Activated T-helper 17 cell treated with anti-CD3 and anti-CD28 coated beads, Interleukin-2, amount 50 U/mL, for 72 hours (primary cell): ENCODE results near the gene RASGRF2. TPM values are rescaled to one million over a fixed set of nuclear protein-coding genes. Genes with fewer than 3 reads are reported as not detected.

Source experiments
- ATAC-seq: fragments of 150-1000 bp; cut with Tn5 transposase; replicated peaks from 2 replicates; pipeline ENCODE4 v1.10.0; 2021; ENCODE audit warnings: mild to moderate bottlenecking, moderate library complexity
- H3K27ac Mint-ChIP-seq: one replicate; pipeline ENCODE4 v1.8.0; 2022; ENCODE audit warnings: mixed read lengths
- H3K27me3 Mint-ChIP-seq: one replicate; pipeline ENCODE4 v1.8.0; 2022; ENCODE audit warnings: mixed read lengths
- H3K36me3 Mint-ChIP-seq: one replicate; pipeline ENCODE4 v1.8.0; 2022; ENCODE audit warnings: low read depth, mild to moderate bottlenecking, mixed read lengths
- H3K4me1 Mint-ChIP-seq: one replicate; pipeline ENCODE4 v1.8.0; 2022; ENCODE audit warnings: mixed read lengths
- H3K4me3 Mint-ChIP-seq: one replicate; pipeline ENCODE4 v1.8.0; 2022; ENCODE audit warnings: mild to moderate bottlenecking, mixed read lengths
- H3K9me3 Mint-ChIP-seq: one replicate; pipeline ENCODE4 v1.8.0; 2022; ENCODE audit warnings: mixed read lengths
- total RNA-seq, 2 donors: library from RNA; stranded (reverse); gene quantifications; one replicate each; pipeline ENCODE4 v1.2.3, GENCODE V29; 2022

RASGRF2 gene
- total RNA-seq, 2 donors from 2014 or later, result 6.8 to 7.6 TPM

DNA sequence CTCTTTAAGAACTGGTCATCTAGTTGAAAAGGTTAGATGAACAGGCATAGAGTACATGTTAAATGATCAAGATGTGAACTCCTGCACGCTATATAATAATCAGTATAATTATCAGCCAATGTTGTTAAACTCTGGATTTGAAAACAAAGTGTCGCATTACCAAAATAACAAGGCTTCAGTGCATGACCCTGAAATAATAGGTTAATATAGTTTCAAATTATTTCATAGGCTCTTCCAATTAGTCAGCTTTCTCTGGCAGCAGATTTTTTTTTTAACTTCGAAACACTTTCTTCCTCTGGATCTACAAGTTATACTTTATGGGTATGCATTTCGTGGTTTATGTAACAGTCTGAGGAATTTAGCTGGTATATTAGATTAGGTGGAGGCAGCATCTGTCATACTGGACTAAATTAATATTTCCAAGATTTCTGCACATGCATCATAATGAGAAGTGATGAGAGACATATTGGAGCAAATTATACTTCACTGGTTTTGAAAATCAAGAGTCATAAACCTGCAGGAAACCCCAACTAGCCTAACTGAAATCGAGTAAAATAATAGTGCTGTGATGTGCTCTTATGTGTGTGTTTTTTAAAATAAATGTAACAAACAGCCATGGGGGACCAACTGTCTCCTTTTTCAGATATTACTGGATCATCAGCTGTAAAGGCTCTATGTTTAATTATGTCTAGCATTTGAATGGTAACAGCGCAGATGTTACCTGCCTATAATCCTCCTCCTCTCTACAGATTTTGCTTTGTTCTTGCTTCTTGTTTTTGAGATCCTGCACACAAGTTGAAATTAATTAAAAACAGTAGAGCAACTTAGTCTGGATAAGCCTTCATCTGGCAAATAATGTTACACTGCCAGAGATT, 187.1 kb downstream of the RASGRF2 start:
- H3K27me3 Mint-ChIP-seq, result no peaks in the 10 kb centered on the region
- H3K4me1 Mint-ChIP-seq, result peaks cover 11% of the 10 kb centered on the region
- H3K27ac Mint-ChIP-seq, result peak overlapping the region; percentile 62
- ATAC-seq, result no peak
- peak overlapping the region; percentile 64 for H3K4me3 Mint-ChIP-seq
- peaks cover 5% of the 10 kb centered on the region for H3K36me3 Mint-ChIP-seq
- no peaks in the 10 kb centered on the region for H3K9me3 Mint-ChIP-seq

DNA sequence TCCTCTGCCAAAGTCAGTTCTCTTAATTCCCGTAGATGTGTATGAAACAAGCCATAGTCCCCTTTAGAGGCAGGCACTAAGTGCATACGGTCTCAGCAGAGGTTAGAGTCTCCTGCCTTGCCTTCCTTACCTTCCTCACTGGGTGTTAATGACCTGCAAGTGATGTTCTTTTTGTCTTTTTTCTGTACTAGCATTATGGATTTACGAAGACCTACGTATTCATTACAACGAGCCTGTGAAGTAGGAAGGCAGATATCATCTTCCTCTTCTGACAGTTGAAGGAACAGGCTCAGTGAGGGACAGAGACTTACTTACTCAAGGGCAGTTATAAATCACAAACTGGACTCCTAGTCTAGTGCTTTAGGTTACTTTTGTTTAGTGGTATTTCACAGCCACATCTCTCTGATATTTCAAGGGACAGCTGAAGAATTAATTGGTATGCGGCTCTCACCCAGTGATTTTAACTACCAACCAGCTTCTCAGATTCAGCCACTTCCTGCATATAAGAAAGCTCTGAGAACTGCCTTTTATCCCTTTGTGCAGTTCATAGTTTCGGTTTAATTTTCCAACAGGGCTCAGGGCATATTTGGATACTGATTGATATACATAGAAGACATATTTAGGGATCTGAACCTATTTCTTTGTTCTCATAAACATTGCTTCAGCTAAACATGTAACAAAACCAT, 187.9 kb downstream of the RASGRF2 start:
- Mint-ChIP-seq H3K27me3 (no peaks in the 10 kb centered on the region), H3K27ac (peak overlapping the region; percentile 62), H3K4me1 (peaks cover 11% of the 10 kb centered on the region), H3K4me3 (peak overlapping the region; percentile 64), H3K9me3 (peaks cover 2% of the 10 kb centered on the region), H3K36me3 (peaks cover 5% of the 10 kb centered on the region)
- peak; percentile 26 for ATAC-seq

DNA sequence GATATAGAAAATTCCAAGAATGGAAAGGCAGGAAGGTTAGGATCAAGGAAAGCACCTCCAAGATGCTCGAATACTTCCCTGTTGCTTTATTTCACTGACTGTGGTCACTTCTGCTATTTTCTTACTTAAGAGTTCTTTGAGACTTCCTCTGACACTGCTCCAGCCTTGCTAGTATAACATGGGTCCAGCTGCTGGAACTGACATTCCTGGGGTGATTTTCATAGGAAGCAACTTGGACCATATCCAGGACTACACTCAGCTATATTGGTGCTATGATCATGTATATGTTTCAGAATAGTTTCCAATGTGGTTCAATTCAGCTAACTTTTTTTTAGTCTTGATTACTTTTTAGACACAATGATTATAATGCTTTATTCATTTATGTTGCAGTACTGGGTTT, 191.4 kb downstream of the RASGRF2 start:
- Mint-ChIP-seq H3K27ac (no peak overlapping the region), H3K9me3 (peaks cover 13% of the 10 kb centered on the region), H3K27me3 (no peaks in the 10 kb centered on the region), H3K4me1 (peaks cover 11% of the 10 kb centered on the region), H3K36me3 (peaks cover 14% of the 10 kb centered on the region), H3K4me3 (no peak overlapping the region)
- ATAC-seq, result no peak

DNA sequence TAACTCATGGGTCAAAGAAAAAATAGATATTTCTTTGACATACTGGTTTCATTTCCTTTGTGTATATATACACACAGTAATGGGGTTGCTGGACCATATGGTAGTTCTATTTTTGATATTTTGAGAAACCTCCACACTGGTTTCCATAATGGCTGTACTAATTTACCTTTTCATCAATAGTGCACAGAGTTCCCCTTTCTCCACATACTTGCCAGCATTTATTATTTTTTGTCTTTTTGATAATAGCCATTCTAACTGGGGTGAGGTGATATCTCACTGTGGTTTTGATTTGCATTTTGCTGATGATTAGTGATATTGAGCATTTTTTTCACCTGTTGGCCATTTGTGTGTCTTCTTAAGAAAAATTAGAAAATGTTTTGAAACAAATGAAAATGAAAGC, 194.6 kb downstream of the RASGRF2 start:
- Mint-ChIP-seq H3K36me3 (peaks cover 9% of the 10 kb centered on the region), H3K27ac (no peak overlapping the region), H3K4me3 (no peak overlapping the region), H3K9me3 (peaks cover 13% of the 10 kb centered on the region), H3K27me3 (no peaks in the 10 kb centered on the region), H3K4me1 (no peaks in the 10 kb centered on the region)
- ATAC-seq, result no peak

DNA sequence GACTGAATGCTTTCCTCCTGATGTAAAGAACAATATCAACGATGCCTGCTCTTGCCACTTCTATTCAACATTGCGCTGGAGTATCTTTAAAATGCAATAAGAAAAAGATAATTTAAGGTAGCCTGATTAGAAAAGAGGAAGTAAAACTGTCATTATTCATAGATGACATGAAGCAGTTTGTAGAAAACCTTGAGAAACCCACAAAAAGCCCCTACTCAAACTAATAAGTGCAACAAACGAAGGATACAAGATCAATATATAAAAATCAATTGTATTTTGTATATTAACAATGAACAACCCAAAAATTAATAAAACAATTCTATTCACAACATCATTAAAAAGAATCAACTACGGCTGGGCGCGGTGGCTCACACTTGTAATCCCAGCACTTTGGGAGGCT, 196.6 kb downstream of the RASGRF2 start:
- no peak for ATAC-seq
- H3K9me3 Mint-ChIP-seq, result peaks cover 13% of the 10 kb centered on the region
- H3K36me3 Mint-ChIP-seq, result peaks cover 9% of the 10 kb centered on the region
- no peaks in the 10 kb centered on the region for H3K4me1 Mint-ChIP-seq
- H3K4me3 Mint-ChIP-seq, result no peak overlapping the region
- H3K27ac Mint-ChIP-seq, result no peak overlapping the region
- no peaks in the 10 kb centered on the region for H3K27me3 Mint-ChIP-seq

DNA sequence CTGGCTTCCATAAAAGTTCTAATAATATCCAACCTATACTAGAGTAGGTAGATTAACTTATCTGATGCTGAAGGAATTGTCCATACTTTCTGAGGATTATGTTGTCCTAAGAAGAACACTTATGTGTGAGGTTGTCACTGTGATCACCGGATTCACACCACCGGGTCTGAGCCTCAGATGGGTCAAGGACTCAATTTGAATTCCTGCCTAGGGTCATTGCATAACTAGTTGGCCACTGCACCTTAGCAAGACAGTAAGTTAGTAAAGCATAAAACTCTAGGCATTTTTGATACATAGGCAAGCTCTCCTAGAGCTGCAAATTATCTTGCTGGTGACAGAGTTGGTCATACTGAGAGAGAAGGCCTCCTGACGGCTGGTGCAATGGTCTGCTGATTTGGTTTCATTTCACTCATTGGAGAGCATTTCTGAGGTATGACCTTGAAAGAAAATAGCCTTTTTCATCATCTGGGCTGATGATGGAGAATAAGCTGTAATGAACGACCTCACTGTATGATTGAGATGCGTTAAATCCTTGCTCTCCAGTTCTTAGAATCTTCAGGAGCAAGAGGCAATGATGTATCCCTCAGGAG, 200.9 kb downstream of the RASGRF2 start:
- Mint-ChIP-seq H3K36me3 (no peaks in the 10 kb centered on the region), H3K27ac (no peak overlapping the region), H3K4me3 (no peak overlapping the region), H3K9me3 (no peaks in the 10 kb centered on the region), H3K4me1 (peaks cover 5% of the 10 kb centered on the region), H3K27me3 (no peaks in the 10 kb centered on the region)
- ATAC-seq, result no peak

DNA sequence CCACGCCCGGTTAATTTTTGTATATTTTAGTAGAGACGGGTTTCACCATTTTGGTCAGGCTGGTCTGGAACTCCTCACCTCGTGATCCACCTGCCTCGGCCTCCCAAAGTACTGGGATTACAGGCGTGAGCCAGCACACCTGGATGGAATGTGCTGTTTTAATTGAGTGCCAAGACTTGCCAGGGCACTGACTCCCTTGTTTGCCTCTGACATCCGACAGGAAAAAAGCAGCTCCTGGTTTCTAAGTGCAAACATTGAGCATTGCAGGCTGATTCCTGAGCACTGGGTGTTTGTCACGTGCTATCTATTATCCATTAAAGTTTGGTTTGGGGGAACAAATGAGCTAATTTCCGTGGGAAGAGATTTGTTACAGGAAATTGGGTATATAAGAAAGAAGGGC, 202.3 kb downstream of the RASGRF2 start:
- no peaks in the 10 kb centered on the region for H3K27me3 Mint-ChIP-seq
- no peaks in the 10 kb centered on the region for H3K36me3 Mint-ChIP-seq
- ATAC-seq, result no peak
- H3K4me1 Mint-ChIP-seq, result peaks cover 5% of the 10 kb centered on the region
- no peaks in the 10 kb centered on the region for H3K9me3 Mint-ChIP-seq
- H3K4me3 Mint-ChIP-seq, result no peak overlapping the region
- no peak overlapping the region for H3K27ac Mint-ChIP-seq

DNA sequence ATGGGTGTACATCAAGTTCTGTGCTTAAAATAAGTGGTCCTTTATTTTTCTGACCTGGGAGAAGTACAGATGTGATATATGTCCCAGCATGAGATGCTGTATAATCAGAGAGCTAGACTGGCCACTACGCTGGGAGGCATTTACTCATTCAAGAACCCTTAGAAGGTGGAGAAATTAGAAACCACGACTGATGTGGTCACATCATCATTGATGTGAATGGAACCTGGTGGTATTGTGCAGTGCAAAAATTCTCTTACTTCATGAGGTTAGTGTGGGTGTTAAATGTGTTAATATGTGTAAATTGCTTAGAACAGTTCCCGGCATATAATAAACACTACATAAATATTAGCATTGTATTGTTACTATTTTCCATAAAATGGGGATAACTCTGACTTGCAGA, 203.5 kb downstream of the RASGRF2 start:
- no peaks in the 10 kb centered on the region for H3K36me3 Mint-ChIP-seq
- H3K9me3 Mint-ChIP-seq, result no peaks in the 10 kb centered on the region
- peak; percentile 77 for ATAC-seq
- no peaks in the 10 kb centered on the region for H3K27me3 Mint-ChIP-seq
- no peak overlapping the region for H3K27ac Mint-ChIP-seq
- H3K4me1 Mint-ChIP-seq, result peaks cover 5% of the 10 kb centered on the region
- H3K4me3 Mint-ChIP-seq, result no peak overlapping the region

DNA sequence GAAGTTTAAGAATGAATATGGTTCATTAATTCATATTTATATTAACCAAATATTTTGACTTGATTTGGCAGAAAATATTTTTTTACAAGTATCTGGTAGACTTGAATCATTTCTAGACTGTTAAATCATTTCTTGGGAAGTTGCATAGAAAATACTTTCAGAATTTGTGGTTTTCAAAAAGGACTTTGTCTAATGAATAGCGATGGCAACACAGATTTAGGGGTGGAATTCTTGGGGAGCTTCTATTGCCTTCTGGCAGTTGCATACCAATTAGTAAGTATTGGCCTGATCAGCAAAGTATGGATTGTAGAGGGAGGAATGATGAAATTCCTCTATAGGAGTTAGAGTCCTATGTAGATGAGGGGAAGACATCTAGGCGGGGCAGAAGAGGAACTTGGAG, 204.3 kb downstream of the RASGRF2 start:
- Mint-ChIP-seq H3K27me3 (no peaks in the 10 kb centered on the region), H3K4me1 (peaks cover 5% of the 10 kb centered on the region), H3K36me3 (no peaks in the 10 kb centered on the region), H3K27ac (peak overlapping the region; percentile 44), H3K4me3 (no peak overlapping the region), H3K9me3 (no peaks in the 10 kb centered on the region)
- no peak for ATAC-seq

DNA sequence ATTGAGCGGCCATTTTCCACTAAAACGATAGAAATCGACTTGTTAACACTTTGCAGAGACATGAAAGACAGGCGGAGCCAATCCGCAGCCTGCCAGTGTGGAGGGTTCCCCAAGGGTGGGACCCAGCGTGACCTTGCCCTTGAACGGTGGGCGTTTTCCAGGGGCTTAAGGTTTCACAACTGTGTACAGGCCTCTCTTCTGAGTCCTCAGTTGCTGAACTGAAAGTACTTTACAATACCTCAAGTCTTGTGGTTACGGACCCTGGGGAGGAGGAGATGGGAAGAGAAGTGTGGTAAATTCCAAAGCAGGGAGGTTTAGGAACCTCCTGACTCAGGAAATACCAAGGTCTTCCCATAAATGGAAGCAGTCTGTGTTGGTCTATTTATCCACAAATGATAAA, 204.8 kb downstream of the RASGRF2 start:
- Mint-ChIP-seq H3K4me1 (peaks cover 7% of the 10 kb centered on the region), H3K27me3 (no peaks in the 10 kb centered on the region)
- no peak for ATAC-seq

DNA sequence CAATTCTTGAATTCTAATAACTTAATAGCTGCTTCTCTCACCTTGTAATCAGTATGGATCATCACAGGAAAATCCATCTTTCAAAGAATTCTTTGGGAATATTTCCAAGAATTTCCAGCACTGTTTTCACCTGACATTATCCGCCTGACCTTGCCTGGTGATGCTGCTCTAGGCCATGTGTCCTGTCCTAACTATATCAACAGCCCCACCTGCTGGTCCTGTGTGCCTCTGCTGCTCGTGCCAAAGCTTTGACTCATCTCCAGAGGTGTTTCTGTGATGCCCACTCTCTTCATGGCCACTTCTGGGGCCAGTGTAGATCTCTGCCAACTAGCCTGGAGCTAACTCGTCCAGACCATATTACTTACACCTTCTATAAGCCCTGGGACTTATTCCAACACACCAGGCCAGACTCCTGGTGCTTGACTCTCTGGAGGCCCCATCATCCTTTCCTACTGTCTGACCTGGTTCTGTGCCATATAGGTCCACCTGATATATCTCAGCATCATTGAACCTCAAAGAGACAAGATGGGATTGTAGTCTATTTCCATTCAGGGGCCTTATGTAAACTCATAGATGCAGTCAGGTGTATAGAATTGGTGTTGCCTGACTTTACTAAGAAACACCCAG, 205.4 kb downstream of the RASGRF2 start:
- peaks cover 10% of the 10 kb centered on the region for H3K36me3 Mint-ChIP-seq
- H3K27me3 Mint-ChIP-seq, result no peaks in the 10 kb centered on the region
- peaks cover 14% of the 10 kb centered on the region for H3K4me1 Mint-ChIP-seq
- H3K9me3 Mint-ChIP-seq, result no peaks in the 10 kb centered on the region
- ATAC-seq, result peak; percentile 80
- H3K27ac Mint-ChIP-seq, result no peak overlapping the region
- H3K4me3 Mint-ChIP-seq, result no peak overlapping the region

More for the DNA sequence above, 204.8 kb downstream of the RASGRF2 start:
- peaks cover 3% of the 10 kb centered on the region for H3K36me3 Mint-ChIP-seq
- H3K9me3 Mint-ChIP-seq, result no peaks in the 10 kb centered on the region
- H3K4me3 Mint-ChIP-seq, result no peak overlapping the region
- H3K27ac Mint-ChIP-seq, result peak overlapping the region; percentile 44

DNA sequence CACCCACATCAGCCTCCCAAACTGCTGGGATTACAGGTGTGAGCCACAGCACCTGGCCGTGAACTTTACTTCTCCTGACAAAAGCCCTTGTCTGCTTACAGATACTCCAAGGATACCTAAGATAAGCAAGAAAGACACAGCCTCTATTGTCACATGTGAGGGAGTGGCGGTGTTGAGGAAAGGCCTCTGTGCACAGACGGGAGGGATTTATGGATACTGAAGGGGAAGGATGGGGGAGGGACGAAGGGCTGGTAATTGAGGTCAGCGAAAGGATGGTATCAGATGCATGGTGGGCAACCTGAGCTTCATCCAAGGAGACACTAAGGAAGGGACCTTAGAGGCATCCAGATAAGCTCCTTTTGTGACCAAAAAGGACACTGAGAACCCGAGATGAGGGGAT, 206.3 kb downstream of the RASGRF2 start:
- Mint-ChIP-seq H3K27ac (no peak overlapping the region), H3K4me3 (no peak overlapping the region), H3K27me3 (no peaks in the 10 kb centered on the region), H3K4me1 (peaks cover 14% of the 10 kb centered on the region), H3K9me3 (no peaks in the 10 kb centered on the region), H3K36me3 (peaks cover 10% of the 10 kb centered on the region)
- no peak for ATAC-seq

DNA sequence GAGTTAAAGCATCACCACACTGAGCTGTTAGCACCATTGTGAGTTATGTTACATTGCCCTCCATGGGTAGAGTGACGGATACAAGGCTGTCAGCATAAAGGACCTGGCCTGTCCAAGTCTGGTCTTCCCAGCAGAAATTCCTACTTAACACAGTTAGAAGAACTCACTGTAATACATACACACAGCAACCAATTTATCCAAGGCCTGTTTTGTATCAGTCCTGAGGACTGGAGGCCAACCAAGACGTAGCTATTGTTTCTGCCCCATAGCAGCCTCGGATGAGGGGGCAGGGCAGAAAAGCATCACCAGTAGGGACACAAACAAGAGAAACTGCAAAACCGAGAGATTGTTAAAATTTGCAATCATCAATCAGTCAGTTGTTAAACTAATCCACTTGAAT, 206.9 kb downstream of the RASGRF2 start:
- Mint-ChIP-seq H3K27ac (no peak overlapping the region), H3K4me1 (peaks cover 14% of the 10 kb centered on the region), H3K36me3 (peaks cover 10% of the 10 kb centered on the region), H3K27me3 (no peaks in the 10 kb centered on the region), H3K4me3 (no peak overlapping the region), H3K9me3 (no peaks in the 10 kb centered on the region)
- no peak for ATAC-seq

DNA sequence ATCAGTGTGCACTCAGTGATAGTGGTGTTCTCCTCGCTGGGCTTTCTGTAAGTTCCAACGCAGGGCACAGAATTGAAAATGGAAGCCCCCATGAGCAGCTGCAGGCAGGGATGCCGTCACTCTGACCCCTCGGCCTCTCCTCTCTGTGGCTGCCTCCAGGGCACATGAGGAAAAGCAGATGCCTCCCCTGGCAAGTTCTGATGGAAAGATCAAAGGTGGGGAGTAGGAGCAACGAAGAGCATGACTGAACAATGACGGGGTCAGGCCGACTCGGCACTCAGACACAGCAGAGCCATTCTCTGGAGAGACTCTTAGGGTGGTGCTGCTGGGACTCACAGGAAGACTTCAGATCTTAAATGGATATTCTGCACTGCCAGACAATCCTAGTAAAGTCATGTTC, 207.4 kb downstream of the RASGRF2 start:
- no peaks in the 10 kb centered on the region for H3K27me3 Mint-ChIP-seq
- H3K36me3 Mint-ChIP-seq, result peaks cover 10% of the 10 kb centered on the region
- no peak overlapping the region for H3K4me3 Mint-ChIP-seq
- peaks cover 14% of the 10 kb centered on the region for H3K4me1 Mint-ChIP-seq
- no peak for ATAC-seq
- no peaks in the 10 kb centered on the region for H3K9me3 Mint-ChIP-seq
- H3K27ac Mint-ChIP-seq, result no peak overlapping the region
